Brain microvascular endothelial cell (primary cell): ENCODE measurements around the gene ZCCHC10.
"Not testable (repeated sequence)": the region's sequence is repeated elsewhere in the genome, so short reads cannot be mapped to it uniquely, and the experiment has no call there.

Source experiments
- DNase-seq: peaks from one replicate; pipeline ENCODE4 v3.0.0-alpha.2; 2020
- H3K27ac ChIP-seq: fragments of 250-450 bp; sonication (Bioruptor Pico); 2 replicates; pipeline ENCODE4 v1.5.1; 2020; ENCODE audit warnings: mild to moderate bottlenecking, moderate library complexity
- H3K27me3 ChIP-seq: fragments of 250-450 bp; sonication (Bioruptor Pico); replicated peaks from 2 replicates; pipeline ENCODE4 v1.5.1; 2020; ENCODE audit warnings: mild to moderate bottlenecking
- H3K36me3 ChIP-seq: fragments of 250-450 bp; sonication (Bioruptor Pico); replicated peaks from 2 replicates; pipeline ENCODE4 v1.5.1; 2020; ENCODE audit warnings: mild to moderate bottlenecking
- H3K4me3 ChIP-seq: 2 replicates; pipeline ENCODE4 v1.5.1; 2011; ENCODE audit warnings: low read depth, mild to moderate bottlenecking, control low read depth, low read length, moderate library complexity
- in situ Hi-C: cut with HindIII; loops from 2 replicates; pipeline ENCODE4 v1.10.0; 2017; ENCODE audit warnings: low sequenced_read_pairs, low pct_ligation_motif_present
- TF ChIP-seq, protein P1 (sequence below): IDR thresholded peaks from 2 replicates; pipeline ENCODE4 v1.5.1; 2011; ENCODE audit warnings: low read depth, mild to moderate bottlenecking, moderate library complexity, low read length, control low read depth, inconsistent platforms; ENCODE audit errors: missing control alignments

The ZCCHC10 gene

DNA sequence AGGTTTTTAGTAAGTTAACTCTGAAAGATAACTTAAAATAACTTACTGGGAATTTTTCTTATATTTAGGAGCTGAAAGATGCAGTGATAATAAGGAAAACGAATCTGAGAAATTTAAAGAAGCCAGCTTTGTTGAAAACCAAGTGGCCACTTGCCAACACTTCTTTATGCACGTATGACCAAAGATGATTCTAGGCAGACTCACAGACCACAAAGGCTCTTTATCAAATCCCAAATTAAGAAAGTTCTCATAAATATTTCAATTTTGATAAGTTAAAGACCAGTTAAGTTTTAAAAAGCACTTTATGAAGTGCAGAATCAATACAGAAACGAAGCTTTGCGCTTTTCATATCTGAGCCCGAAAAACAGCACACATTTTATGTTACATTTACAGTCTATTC lies 64.5 kb downstream of the ZCCHC10 start:
- Histone ChIP-seq H3K4me3 (peak overlapping the region; percentile 65), H3K27me3 (no peaks in the 10 kb centered on the region), H3K27ac (peak overlapping the region; percentile 97), H3K36me3 (peaks cover 4% of the 10 kb centered on the region)
- TF ChIP-seq, protein P1, sequence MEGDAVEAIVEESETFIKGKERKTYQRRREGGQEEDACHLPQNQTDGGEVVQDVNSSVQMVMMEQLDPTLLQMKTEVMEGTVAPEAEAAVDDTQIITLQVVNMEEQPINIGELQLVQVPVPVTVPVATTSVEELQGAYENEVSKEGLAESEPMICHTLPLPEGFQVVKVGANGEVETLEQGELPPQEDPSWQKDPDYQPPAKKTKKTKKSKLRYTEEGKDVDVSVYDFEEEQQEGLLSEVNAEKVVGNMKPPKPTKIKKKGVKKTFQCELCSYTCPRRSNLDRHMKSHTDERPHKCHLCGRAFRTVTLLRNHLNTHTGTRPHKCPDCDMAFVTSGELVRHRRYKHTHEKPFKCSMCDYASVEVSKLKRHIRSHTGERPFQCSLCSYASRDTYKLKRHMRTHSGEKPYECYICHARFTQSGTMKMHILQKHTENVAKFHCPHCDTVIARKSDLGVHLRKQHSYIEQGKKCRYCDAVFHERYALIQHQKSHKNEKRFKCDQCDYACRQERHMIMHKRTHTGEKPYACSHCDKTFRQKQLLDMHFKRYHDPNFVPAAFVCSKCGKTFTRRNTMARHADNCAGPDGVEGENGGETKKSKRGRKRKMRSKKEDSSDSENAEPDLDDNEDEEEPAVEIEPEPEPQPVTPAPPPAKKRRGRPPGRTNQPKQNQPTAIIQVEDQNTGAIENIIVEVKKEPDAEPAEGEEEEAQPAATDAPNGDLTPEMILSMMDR, result no peak
- DNase-seq, result peak; percentile 32
- in situ Hi-C loops, result no loop called here

DNA sequence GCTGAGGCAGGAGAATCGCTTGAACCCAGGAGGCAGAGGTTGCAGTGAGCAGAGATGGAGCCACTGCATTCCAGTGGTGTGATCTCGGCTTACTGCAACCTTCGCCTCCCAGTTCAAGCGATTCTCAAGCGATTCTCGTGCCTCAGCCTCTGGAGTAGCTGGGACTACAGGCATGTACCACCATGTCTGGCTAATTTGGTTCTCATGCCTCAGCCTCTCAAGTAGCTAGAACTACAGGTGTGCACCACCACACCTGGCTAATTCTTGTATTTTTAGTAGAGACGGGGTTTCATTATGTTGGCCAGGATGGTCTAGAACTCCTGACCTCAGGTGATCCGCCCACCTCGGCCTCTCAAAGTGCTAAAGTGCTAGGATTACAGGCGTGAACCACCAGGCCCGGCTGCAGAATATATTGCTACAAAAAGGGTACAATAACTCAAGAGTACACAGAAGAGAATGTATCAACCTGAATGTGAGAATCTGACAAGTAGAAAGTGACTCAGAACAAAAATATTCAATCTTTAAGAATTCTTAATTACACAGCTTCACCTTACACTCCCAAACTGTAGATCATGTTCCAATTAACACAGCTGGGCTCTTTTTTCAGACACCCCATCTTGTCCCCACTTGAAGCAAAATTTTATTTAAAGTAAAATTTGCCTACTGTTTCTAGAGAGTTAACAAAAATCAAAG lies 65.1 kb downstream of the ZCCHC10 start:
- in situ Hi-C loops, DNase-seq, H3K27me3 ChIP-seq, H3K36me3 ChIP-seq: not testable (repeated sequence)
- Histone ChIP-seq H3K27ac (peak overlapping the region; percentile 97), H3K4me3 (peak overlapping the region; percentile 65)

DNA sequence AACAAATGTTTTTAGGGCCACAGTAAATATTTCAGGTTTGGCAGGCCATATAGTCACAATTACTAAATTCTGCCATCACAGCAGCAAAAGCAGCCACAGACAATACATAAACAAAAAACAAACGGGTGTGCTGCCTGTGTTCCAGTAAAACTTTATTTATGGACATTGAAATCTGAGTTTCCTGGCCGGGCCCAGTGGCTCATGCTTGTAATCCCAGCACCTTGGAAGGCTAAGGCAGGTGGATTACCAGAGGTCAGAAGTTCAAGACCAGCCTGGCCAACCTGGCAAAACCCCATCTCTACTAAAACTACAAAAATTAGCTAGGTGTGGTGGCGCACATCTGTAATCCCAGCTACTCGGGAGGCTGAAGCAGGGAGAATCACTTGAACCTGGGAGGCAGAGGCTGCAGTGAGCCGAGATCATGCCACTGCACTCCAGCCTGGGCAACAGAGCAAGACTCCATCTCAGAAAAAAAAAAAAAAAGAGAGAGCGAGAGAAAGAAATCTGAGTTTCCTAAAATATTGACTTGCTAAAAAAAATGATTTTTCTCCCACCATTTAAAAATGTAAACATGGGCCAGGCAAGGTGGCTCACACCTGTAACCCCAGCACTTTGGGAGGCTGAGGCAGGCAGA lies 70.1 kb downstream of the ZCCHC10 start:
- H3K36me3 ChIP-seq, H3K27me3 ChIP-seq, DNase-seq, H3K4me3 ChIP-seq, H3K27ac ChIP-seq, in situ Hi-C loops: not testable (repeated sequence)

DNA sequence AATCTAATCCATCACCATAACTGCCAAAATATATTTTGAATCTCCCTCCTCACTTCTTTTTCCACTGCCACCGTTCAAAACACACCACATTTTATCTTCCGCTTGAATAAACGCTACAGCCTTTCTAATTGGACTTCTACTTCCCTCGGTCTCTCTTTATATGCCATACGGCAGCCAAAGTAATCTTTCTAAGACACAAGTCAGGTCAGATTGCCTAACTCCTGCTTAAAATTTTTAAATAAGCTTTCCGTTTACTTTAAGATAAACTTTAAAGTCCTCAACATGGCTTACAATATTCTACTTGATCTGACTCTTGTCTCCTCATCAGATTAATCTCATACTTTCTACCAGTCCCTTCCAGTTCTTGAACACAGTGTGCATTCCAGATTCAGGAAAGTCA lies 72.6 kb downstream of the ZCCHC10 start:
- TF ChIP-seq, protein P1, result no peak
- in situ Hi-C loops, result no loop called here
- Histone ChIP-seq H3K27me3 (no peaks in the 10 kb centered on the region), H3K36me3 (peaks cover 6% of the 10 kb centered on the region), H3K4me3 (no peak overlapping the region), H3K27ac (no peak overlapping the region)
- no peak for DNase-seq

DNA sequence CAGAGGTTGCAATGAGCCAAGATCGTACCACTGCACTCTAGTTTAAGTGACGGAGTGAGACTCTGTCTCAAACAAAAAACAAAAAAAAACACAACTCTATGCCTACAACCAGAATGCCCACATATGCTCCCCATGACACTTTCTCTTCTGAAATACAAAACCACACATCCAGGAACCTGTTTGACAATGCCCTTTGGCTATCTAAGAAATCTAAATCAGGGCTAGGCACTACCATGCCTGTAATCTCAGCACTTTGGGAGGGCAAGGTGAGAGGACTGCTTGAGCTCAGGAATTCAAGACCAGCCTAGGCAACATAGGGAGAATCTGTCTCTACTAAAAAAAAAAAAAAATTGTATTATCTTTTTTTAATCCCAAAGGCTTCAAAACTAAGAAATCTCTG lies 73.5 kb downstream of the ZCCHC10 start:
- Histone ChIP-seq H3K36me3 (peaks cover 6% of the 10 kb centered on the region), H3K4me3 (no peak overlapping the region), H3K27ac (no peak overlapping the region), H3K27me3 (no peaks in the 10 kb centered on the region)
- in situ Hi-C loops, result no loop called here
- no peak for DNase-seq
- TF ChIP-seq, protein P1, result no peak

GRCh38 chr5:132951897-132952296 lies 74.5 kb downstream of the ZCCHC10 start:
- no peak overlapping the region for H3K4me3 ChIP-seq
- DNase-seq, result no peak
- in situ Hi-C loops, result no loop called here
- no peaks in the 10 kb centered on the region for H3K27me3 ChIP-seq
- H3K27ac ChIP-seq, result no peak overlapping the region
- TF ChIP-seq, protein P1, result no peak
- peaks cover 6% of the 10 kb centered on the region for H3K36me3 ChIP-seq

GRCh38 chr5:132949136-132949535 lies 77.2 kb downstream of the ZCCHC10 start:
- H3K4me3 ChIP-seq, result no peak overlapping the region
- TF ChIP-seq, protein P1, result no peak
- H3K27ac ChIP-seq, result no peak overlapping the region
- H3K27me3 ChIP-seq, result no peaks in the 10 kb centered on the region
- in situ Hi-C loops, result no loop called here
- peaks cover 2% of the 10 kb centered on the region for H3K36me3 ChIP-seq
- DNase-seq, result no peak
